Esophagus squamous epithelium (tissue), 5 donors: ENCODE results near the gene C19orf38. TPM values are rescaled to one million over a fixed set of nuclear protein-coding genes. Genes with fewer than 3 reads are reported as not detected.

ENCODE experiments used
- DNase-seq: peaks from one replicate; lab custom pipeline; 2025; lab: John Stamatoyannopoulos, UW
- H3K27ac ChIP-seq, 4 donors: fragments of 200-600 bp; sonication (generic); one replicate each; pipeline ENCODE4 v1.5.1; 2016 to 2019; ENCODE audit warnings: mild to moderate bottlenecking in 1 of 4
- H3K27me3 ChIP-seq, 4 donors: fragments of 200-600 bp; sonication (generic); 1 replicate in 3 of 4; 2 replicates in 1 of 4; pipeline versions ENCODE4 v1.5.1 to v1.6.0; 2017 to 2021; ENCODE audit warnings: antibody characterized with exemption in 1 of 4
- H3K36me3 ChIP-seq, 3 donors: fragments of 200-600 bp; sonication (generic); one replicate each; pipeline ENCODE4 v1.5.1; 2016 to 2019
- H3K4me1 ChIP-seq, 3 donors: fragments of 200-600 bp; sonication (generic); one replicate each; pipeline ENCODE4 v1.5.1; 2017 to 2019
- H3K4me3 ChIP-seq, 4 donors: fragments of 200-600 bp; sonication (generic); 1 replicate in 3 of 4; 2 replicates in 1 of 4; pipeline ENCODE4 v1.5.1; 2016 to 2019; ENCODE audit warnings: mild to moderate bottlenecking in 2 of 4, moderate library complexity in 1 of 4
- H3K9me3 ChIP-seq, 3 donors: fragments of 200-600 bp; sonication (generic); one replicate each; pipeline ENCODE4 v1.5.1; 2016 to 2019
- CTCF ChIP-seq, 6 experiments: fragments of 450-650 bp in 4 of 6; fragments of 200-600 bp in 2 of 6; sonication (generic) in 2 of 6; IDR thresholded peaks; one replicate each; pipeline ENCODE4 v1.5.1; 2016 to 2019; ENCODE audit warnings: antibody characterized with exemption in 6 of 6, mild to moderate bottlenecking in 4 of 6, moderate library complexity in 4 of 6
- POLR2A ChIP-seq, 4 donors: fragments of 450-650 bp; IDR thresholded peaks; one replicate each; pipeline ENCODE4 v1.6.1; 2017; ENCODE audit warnings: antibody characterized with exemption in 4 of 4, mild to moderate bottlenecking in 4 of 4, moderate library complexity in 3 of 4
- WGBS, 2 donors: methylation state at CpG; one replicate each; pipeline ENCODE4 v1.1.5; 2018; 5-methylcytosine and 5-hydroxymethylcytosine counted together
- intact Hi-C: fragments of 100-400 bp; cut with DNase I; formaldehyde crosslinking; loops from one replicate; pipeline ENCODE4 v1.15.0; 2022
- total RNA-seq, 4 donors: library from RNA; depleted of rRNA; stranded (reverse); fragments of >200 nt; gene quantifications; one replicate each; pipeline ENCODE4 v1.1.0, GENCODE V29; 2016
- donor health status: DM: yes; HTN: yes; CAD: no.

C19orf38 gene
- 1 to 10 TPM in 1 of 4 donors, under 1 TPM in 1, not detected in 2; 0.38 to 1.3 TPM for total RNA-seq

GRCh38 chr19:10848230-10848856 is at the start of gene C19orf38:
TSS of gene C19orf38 (plus strand) at chr19:10848415. CDS start at chr19:10848509, 94 bp downstream.
- Histone ChIP-seq H3K4me1 (no peaks in the 10 kb centered on the region), H3K4me3 (peak within 1 kb of the TSS in 1 of 4 donors; percentile 3), H3K27ac (no peak within 1 kb of the TSS), H3K36me3 (no peaks in the 10 kb centered on the region), H3K9me3 (no peaks in the 10 kb centered on the region), H3K27me3 (peaks cover 0 to 33% (median 0%) of the 10 kb centered on the region in 4 donors)
- TF ChIP-seq POLR2A (IDR thresholded peaks at IDR 0.05) (no peak), CTCF (IDR thresholded peaks at IDR 0.05) (no peak)
- DNase-seq, result no peak
- 37 to 47% methylated on average over 6 to 7 of the region's 14 CpGs for WGBS, 2 donors
- intact Hi-C loops, result no loop called here

- Histone ChIP-seq H3K36me3 (peaks cover 45 to 100% (median 63%) of the 10 kb centered on the region in 3 donors), H3K27me3 (no peaks in the 10 kb centered on the region), H3K9me3 (no peaks in the 10 kb centered on the region), H3K4me1 (no peaks in the 10 kb centered on the region), H3K4me3 (no peak overlapping the region), H3K27ac (no peak overlapping the region)
- WGBS, 2 donors, result 69 to 74% methylated on average over 3 to 6 of the region's 9 CpGs
- intact Hi-C loops, result loop anchor here (10.0 kb wide), 1 partner anchor 86 kb away; the partner anchor contains the start of gene DNM2
- no peak for TF ChIP-seq POLR2A (IDR thresholded peaks at IDR 0.05)
- TF ChIP-seq CTCF (IDR thresholded peaks at IDR 0.05), result no peak
- no peak for DNase-seq
These were observed 47.7 kb upstream of the C19orf38 start for GRCh38 chr19:10800488-10800887.

- peaks cover 27 to 100% (median 53%) of the 10 kb centered on the region in 3 donors for H3K36me3 ChIP-seq
- 92 to 93% methylated on average over 2 to 5 of the region's 5 CpGs for WGBS, 2 donors
- intact Hi-C loops, result loop anchor here (10.0 kb wide), 1 partner anchor 88 kb away; the partner anchor contains the start of gene DNM2
These were observed 45.7 kb upstream of the C19orf38 start for GRCh38 chr19:10802479-10802878.

GRCh38 chr19:10803252-10803651 is 45.0 kb upstream of the C19orf38 start:
- intact Hi-C loops, result loop anchor here (10.0 kb wide), 1 partner anchor 88 kb away; the partner anchor contains the start of gene DNM2
- H3K4me1 ChIP-seq, result no peaks in the 10 kb centered on the region
- WGBS, 2 donors, result 87 to 95% methylated on average over 9 of the region's 9 CpGs
- TF ChIP-seq POLR2A (IDR thresholded peaks at IDR 0.05), result no peak
- no peak for TF ChIP-seq CTCF (IDR thresholded peaks at IDR 0.05)
- no peak for DNase-seq
- H3K27me3 ChIP-seq, result no peaks in the 10 kb centered on the region
- H3K27ac ChIP-seq, result no peak overlapping the region
- no peak overlapping the region for H3K4me3 ChIP-seq
- H3K9me3 ChIP-seq, result no peaks in the 10 kb centered on the region
- peaks cover 27 to 100% (median 46%) of the 10 kb centered on the region in 3 donors for H3K36me3 ChIP-seq

More at GRCh38 chr19:10802479-10802878, 45.7 kb upstream of the C19orf38 start:
- no peak for DNase-seq
- Histone ChIP-seq H3K27ac (no peak overlapping the region), H3K4me1 (no peaks in the 10 kb centered on the region), H3K4me3 (no peak overlapping the region), H3K27me3 (no peaks in the 10 kb centered on the region), H3K9me3 (no peaks in the 10 kb centered on the region)
- TF ChIP-seq CTCF (IDR thresholded peaks at IDR 0.05) (no peak), POLR2A (IDR thresholded peaks at IDR 0.05) (no peak)

GRCh38 chr19:10805065-10805757 is 43.0 kb upstream of the C19orf38 start:
- Histone ChIP-seq H3K27me3 (no peaks in the 10 kb centered on the region), H3K4me3 (no peak overlapping the region), H3K4me1 (peaks cover 0 to 18% (median 4%) of the 10 kb centered on the region in 3 donors), H3K36me3 (peaks cover 24 to 100% (median 45%) of the 10 kb centered on the region in 3 donors), H3K27ac (no peak overlapping the region), H3K9me3 (no peaks in the 10 kb centered on the region)
- intact Hi-C loops, result loop anchor here (10.0 kb wide), 1 partner anchor 90 kb away; the partner anchor contains the start of gene DNM2
- no peak for DNase-seq
- WGBS, 2 donors, result 84 to 93% methylated on average over 11 of the region's 11 CpGs
- TF ChIP-seq CTCF (IDR thresholded peaks at IDR 0.05) (no peak), POLR2A (IDR thresholded peaks at IDR 0.05) (no peak)
